GM12891 (cell line): ENCODE results near the gene NKG7.

ENCODE experiments used
- DNase-seq: peaks from one replicate; pipeline ENCODE4 v3.0.0; 2011; ENCODE audit warnings: low spot score; ENCODE audit not compliant: insufficient read length
- FAIRE-seq: peaks from 2 replicates; lab custom pipeline; 2011; peaks lifted over from hg19 to GRCh38; lab: Jason Lieb, UNC
- PAX5 ChIP-seq: IDR thresholded peaks from 2 replicates; pipeline ENCODE4 v1.6.1; 2011; ENCODE audit warnings: low read length, moderate library complexity, mild to moderate bottlenecking; ENCODE audit not compliant: insufficient read depth, severe bottlenecking
- POLR2A ChIP-seq: IDR thresholded peaks from 2 replicates; pipeline ENCODE4 v1.6.1; 2011; ENCODE audit warnings: low read depth, low read length, control low read depth
- POLR2AphosphoS5 ChIP-seq: IDR thresholded peaks from 2 replicates; pipeline ENCODE4 v1.6.1; 2011; ENCODE audit warnings: low read depth, low read length, control low read depth
- POU2F2 ChIP-seq: IDR thresholded peaks from 2 replicates; pipeline ENCODE4 v1.6.1; 2011; ENCODE audit warnings: low read depth, mild to moderate bottlenecking, control low read depth, low read length, moderate library complexity
- SPI1 ChIP-seq: IDR thresholded peaks from 2 replicates; pipeline ENCODE4 v1.6.1; 2011; ENCODE audit warnings: low read depth, low read length, control low read depth
- TAF1 ChIP-seq: IDR thresholded peaks from 2 replicates; pipeline ENCODE4 v1.6.1; 2011; ENCODE audit warnings: low read depth, low read length, control low read depth

The NKG7 gene

DNA sequence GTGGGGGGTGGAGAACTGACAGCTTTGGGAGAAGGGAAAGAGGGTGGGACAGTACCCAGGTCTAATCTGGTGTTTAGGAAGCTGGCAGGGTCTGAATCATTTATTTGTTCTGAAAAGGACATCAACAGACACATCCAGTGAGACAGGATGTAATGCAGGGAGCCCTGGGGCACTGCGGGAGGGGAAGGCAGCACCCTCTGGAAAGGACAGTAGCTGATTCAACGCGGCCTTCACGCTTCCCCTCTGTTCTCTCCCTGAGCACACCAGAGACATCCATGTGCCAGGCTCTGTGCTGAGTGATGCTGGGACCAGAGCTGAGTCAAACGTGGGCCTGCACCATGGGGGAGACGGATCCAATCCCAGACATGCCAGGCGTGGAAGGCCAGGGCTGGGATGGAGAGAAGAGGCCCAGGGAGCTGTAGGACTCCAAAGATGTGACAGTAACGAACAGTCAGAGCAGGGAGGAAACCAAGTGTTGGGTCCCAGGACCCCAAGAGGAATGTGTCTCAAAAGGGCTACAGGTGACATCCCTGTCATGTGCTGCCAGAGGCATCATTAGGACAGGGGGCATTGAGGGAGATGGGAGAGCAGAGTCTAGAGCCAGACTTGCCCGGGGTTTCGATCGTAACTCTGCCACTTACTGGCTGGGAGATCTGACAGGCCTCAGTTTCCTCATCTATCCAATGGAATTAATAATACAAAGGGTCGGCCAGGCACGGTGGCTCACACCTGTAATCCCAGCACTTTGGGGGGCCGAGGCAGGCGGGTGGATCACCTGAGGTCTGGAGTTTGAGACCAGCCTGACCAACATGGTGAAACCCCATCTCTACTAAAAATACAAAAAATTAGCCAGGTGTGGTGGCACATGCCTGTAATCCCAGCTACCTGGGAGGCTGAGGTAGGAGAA is 8.0 kb downstream of the NKG7 start:
- TF ChIP-seq POU2F2 (no peak), TAF1 (no peak), SPI1 (no peak), PAX5 (no peak), POLR2A (no peak), POLR2AphosphoS5 (no peak)
- no peak for FAIRE-seq
- no peak for DNase-seq

DNA sequence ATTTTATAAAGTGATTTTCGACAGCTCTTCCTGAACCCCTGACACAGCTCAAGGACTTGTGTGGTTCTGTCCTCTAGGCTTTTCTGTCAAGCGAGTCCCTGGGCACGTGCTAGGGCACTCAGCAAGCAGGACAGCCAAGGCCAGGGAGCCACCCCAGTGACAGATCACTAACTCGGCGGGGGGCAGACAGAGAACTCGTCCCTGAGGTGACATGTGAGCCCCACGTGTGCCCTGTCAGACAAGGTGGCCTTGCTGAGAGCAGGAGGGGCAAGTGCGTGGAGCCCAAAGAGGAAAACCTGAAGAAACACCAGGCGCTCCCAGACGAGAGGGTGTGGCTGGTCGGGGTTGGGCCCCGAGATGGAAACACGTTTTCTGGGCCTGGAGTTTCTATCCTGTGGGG is 11.2 kb downstream of the NKG7 start:
- TF ChIP-seq POLR2AphosphoS5 = no peak
- no peak for TF ChIP-seq POLR2A
- no peak for TF ChIP-seq PAX5
- TF ChIP-seq POU2F2 = no peak
- no peak for TF ChIP-seq SPI1
- no peak for TF ChIP-seq TAF1

DNA sequence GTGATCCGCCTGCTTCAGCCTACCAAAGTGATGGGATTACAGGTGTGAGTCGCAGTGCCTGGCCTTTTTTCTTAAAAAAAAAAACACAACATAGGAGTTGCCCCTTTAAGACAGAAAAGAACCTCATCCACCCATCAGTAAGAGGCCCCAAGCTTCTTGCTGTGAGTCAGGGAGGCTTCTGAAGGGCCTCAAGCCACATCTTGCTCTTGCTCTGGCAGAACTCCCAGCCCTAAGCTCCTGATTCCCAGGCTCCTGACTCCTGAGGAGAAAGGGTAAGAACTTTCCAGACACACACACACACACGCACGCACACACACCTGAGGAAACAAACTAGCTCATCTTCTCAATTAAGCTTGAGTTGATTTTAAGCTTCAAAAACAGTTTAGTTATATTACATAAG is 13.2 kb downstream of the NKG7 start:
- no peak for DNase-seq
- TF ChIP-seq SPI1 (no peak), PAX5 (no peak), TAF1 (no peak)
- FAIRE-seq = no peak

More for the DNA sequence above, 11.2 kb downstream of the NKG7 start:
- FAIRE-seq (no peak), DNase-seq (no peak)

DNA sequence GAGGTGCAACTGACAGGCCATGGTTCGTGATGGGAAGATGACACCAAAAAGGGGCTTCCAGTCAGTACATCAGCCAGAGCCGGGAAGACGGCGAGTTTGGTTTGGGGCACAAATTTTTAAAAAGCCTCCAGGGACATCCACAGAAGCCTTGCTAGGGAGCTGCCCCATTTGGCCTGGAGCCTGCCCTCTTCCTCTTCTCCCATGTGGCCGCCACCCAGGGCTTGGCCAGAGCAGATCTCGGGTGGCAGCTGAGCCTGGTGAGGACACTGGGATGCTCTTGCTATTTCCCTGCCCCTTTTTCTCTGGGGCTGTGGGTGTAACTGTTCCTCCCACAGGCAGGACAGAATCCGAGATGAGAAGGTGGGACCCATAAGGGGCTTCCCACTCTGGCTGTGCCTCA is 14.5 kb downstream of the NKG7 start:
- DNase-seq = no peak
- TF ChIP-seq POLR2AphosphoS5 (no peak), SPI1 (no peak), PAX5 (no peak), POLR2A (no peak), POU2F2 (no peak), TAF1 (no peak)
- FAIRE-seq = no peak

DNA sequence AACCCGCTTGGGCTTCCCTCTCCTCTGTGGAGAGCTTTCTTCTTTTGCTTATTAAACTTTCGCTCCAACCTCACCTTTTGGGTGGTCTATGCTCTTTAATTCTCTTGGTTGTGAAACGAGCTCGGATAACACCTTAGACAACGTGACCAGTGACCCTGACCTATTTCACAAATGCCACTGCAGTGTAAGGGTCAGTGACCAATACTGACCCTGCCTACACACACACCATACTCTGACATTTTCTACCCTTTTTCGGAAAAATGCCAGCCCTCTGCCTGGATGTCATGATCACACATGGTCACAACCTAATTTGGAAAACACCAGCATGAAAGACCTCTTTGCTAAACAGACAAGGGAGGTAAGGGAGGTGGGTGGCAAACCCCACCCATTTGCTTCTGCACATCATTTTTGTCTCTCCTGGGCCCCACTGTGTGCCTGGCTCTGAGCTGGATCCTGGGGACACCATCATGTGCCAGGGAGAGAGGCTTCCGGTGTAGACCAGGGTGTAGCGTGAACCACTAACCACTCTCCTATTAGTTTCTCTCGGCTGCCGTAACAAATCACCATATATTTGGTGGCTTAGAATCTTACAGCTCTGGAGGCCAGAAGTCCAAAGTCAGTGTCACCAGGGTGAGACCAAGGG is 16.2 kb downstream of the NKG7 start:
- TF ChIP-seq POLR2AphosphoS5 = no peak
- no peak for TF ChIP-seq PAX5
- TF ChIP-seq POU2F2 = no peak
- no peak for TF ChIP-seq SPI1
- no peak for TF ChIP-seq TAF1
- no peak for TF ChIP-seq POLR2A
- FAIRE-seq = no peak
- no peak for DNase-seq

DNA sequence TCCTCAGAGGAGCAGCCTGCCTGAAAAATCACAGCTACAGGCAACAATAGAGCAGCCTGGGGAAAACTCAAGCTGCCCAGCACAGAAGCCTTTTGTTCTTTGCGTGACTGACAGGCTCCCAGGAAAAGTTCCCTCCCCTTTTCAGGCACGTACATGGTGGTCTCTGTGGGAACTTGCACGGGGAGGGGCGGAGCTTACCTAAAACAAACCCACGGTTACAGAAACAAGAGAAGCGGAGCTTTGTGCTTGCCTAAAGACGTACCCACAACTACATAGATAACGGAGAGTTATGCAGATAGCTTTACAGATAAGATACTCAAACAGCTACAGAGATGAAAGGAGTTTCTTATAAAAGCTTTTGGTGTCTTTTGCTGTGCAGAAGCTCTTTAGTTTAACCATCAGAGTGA is 17.7 kb downstream of the NKG7 start:
- FAIRE-seq (no peak), DNase-seq (no peak)
- TF ChIP-seq TAF1 (no peak), SPI1 (no peak), PAX5 (no peak), POLR2AphosphoS5 (no peak), POLR2A (no peak), POU2F2 (no peak)

DNA sequence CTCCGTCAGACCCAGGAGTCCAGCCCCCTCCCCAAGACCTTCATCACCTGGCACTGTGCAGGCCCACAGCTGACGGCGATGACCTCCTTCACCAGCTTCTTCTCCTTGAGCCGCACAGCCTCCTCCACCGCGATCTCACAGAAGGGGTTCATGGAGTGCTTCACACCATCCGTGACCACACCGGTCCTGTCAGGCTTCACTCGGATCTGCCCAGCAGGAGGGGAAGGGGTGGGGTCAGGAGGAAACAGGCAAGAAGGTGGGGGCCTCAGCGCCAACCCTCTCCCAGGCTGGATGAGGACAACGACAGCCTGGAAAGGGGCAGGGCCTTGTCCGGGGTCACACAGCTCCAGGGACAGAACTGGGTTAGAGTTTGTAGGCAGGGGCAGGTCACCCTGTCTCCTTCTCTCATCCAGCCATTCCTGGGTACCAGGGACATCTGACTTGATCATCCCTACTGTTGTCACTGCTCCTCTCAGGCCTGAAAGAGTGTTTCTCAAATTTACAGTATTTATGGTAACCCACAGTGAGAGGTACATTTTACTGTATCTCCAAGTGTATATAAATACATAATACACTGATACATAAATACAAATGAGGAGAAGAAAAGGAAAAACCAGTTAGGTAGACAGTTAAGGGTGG is 18.2 kb downstream of the NKG7 start:
- TF ChIP-seq TAF1 = no peak
- TF ChIP-seq POLR2A = no peak
- no peak for TF ChIP-seq POU2F2
- no peak for TF ChIP-seq POLR2AphosphoS5
- TF ChIP-seq PAX5 = no peak
- TF ChIP-seq SPI1 = no peak
- DNase-seq = no peak
- FAIRE-seq = no peak

DNA sequence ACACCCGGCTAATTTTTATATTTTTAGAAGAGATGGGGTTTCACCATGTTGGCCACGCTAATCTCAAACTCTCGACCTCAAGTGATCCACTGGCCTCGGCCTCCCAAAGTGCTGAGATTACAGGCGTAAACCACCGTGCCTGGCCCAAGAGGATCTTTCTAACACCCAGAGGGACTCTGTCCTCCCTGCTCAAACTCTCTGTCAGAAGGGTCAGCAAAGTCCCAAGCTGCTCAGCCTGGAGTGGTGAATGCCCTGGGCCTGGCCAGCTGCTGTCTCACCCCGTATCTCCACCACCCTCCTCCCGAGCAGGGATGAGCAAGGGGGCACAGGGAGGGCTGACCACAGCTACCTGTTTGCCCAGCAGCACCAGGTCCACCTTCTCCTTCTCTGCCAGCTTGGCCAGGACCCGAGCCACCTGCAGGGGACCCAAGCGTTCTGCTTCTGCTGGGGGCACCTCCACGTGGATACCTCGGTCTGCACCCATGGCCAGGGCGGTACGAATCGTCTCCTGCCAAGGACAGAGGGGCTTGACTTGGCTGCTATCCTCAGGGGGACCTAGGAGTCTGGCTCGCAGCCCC is 19.6 kb downstream of the NKG7 start:
- TF ChIP-seq TAF1 = no peak
- no peak for TF ChIP-seq PAX5
- TF ChIP-seq POLR2AphosphoS5 = no peak
- no peak for TF ChIP-seq POU2F2
- no peak for TF ChIP-seq SPI1
- TF ChIP-seq POLR2A = no peak
- DNase-seq (no peak), FAIRE-seq (no peak)
